HG03378 (cell line): ENCODE results near the gene COL21A1.

ENCODE experiments used
- ATAC-seq: cut with Tn5 transposase; IDR thresholded peaks from one replicate; pipeline ENCODE4 v1.9.1; 2021; ENCODE audit warnings: mild to moderate bottlenecking, moderate library complexity; ENCODE audit not compliant: unreplicated experiment

Gene COL21A1

DNA sequence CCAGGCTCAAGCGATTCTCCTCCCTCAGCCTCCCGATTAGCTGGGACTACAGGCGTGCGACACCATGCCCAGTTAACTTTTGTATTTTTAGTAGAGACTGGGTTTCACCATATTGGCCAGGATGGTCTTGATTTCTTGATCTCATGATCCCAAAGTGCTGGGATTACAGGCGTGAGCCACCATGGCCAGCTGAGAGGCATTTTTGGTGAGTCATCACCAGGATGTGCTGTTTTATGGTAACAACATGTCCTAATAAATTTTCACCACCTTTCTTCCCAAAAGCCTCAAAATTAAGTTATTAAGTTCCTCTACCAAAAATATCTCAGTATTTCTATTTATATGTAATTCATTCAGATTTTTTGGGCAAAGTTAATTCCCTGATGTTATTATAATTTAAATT lies 53.5 kb downstream of the COL21A1 start:
- ATAC-seq = no peak

DNA sequence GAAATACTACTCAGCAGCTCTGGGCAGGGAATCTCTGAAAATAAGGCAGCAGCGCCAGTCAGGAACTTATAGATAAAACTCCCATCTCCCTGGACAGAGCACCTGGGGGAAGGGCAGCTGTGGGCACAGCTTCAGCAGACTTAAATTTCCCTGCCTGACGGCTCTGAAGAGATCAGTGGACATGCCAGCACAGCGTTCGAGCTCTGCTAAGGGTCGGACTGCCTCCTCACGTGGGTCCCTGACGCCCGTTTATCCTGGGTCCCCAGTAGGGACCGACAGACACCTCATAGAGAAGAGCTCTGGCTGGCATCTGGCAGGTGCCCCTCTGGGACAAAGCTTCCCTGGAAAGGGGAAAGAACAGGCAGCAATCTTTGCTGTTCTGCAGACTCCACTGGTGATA lies 59.0 kb downstream of the COL21A1 start:
- no peak for ATAC-seq

DNA sequence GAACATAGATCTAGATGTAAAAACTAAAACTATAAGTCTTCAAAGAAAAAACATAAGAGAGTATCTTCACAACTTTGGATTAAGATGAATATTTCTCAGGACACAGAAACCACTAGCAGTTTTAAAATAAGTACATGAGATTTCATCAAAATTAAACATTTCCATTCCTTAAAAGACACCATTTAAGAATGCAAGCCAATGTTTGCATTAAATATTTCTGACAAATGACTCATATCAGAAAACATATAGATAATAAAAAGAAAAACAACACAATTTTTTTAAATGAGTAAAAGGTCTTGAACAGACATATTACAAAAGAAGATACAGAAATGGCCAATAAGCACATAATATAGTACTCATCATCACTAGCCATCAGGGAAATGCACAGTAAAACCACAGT lies 59.7 kb downstream of the COL21A1 start:
- no peak for ATAC-seq

DNA sequence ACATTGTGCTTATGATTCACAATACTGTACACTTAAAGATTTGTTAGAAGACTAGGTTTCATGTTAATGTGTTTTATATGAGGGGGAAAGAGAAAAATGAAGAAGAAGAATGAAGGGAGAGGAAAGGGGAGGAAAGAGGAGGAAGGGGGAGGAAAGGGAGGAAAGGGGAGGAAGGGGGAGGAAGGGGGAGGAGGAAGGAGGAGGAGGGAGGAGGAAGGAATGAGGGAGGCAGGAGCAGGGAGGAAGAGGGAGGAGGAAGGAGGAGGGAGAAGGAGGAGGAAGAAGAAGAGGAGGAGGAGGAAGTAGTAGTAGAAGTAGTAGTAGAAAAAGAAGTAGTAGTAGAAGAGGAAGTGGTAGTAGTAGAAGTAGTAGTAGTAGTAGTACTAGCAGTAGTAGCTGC lies 70.6 kb downstream of the COL21A1 start:
- no peak for ATAC-seq

DNA sequence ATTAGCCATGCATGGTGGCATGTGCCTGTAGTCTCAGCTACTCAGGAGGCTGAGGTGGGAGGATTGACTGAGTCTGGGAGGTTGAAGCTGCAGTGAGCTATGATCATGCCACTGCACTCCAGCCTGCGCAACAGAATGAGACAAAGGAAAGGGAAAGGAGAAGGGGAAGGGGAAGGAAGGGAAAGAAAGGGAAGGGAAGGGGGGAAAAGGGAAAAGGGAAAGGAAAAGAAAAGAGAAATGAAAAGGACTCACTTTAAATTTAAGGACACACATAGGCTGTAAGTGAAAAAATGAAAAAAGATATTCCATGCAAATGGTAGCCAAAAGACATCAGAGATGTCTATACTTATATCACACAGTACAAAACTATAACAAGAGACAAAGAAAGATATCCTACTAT lies 74.2 kb downstream of the COL21A1 start:
- ATAC-seq = no peak

DNA sequence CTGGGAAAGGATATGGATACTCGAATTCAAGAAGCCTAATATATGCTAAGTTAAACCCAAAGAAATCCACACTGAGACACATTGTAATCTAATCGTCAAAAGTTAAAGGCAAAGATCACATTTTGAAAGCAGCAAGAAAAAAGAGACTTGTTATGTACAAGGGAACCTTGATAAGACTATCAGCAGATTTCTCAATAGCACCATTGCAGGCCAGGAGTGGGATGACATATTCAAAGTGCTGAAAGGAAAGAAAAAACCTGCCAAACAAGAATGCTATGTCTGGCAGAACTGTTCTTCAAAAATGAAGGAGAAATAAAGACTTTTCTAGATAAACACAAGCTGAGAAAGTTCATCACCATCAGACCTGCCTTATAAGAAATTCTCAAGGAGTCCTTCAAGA lies 75.2 kb downstream of the COL21A1 start:
- no peak for ATAC-seq

DNA sequence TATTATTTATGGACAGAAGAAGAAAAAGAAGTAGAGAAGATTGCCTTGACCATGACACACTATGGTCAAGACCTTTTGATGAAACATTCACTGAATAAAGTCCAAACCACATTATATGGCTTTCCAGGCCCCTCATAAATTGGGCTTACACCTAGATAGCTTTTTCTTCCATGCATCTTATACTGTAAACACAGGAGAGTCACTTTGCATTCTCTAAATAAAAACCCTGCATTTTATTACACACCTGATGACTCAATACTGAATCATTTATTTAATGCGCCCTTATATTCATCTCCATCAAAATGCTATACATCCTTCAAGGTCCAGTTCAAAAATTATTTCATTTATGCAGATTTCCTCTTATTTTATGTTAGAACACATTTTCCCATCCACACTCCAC lies 78.0 kb downstream of the COL21A1 start:
- no peak for ATAC-seq

DNA sequence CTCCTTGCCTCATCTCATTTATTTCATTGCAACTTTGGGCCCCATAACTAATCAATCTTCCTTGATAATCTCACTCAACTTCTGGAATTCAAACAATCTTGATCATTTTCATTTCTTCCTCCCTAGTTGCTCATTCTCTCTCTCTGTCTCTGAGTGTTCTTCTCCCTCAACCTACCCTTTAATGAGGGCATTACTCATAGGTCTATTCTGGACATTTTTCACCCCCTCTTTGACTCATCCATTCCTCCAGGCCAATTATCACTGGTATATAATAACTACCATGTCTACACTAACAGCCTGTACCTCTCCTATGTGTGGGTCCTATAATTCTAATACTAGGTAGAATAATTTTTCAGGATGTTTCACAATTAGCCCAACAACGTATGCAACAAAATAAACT lies 78.8 kb downstream of the COL21A1 start:
- no peak for ATAC-seq

DNA sequence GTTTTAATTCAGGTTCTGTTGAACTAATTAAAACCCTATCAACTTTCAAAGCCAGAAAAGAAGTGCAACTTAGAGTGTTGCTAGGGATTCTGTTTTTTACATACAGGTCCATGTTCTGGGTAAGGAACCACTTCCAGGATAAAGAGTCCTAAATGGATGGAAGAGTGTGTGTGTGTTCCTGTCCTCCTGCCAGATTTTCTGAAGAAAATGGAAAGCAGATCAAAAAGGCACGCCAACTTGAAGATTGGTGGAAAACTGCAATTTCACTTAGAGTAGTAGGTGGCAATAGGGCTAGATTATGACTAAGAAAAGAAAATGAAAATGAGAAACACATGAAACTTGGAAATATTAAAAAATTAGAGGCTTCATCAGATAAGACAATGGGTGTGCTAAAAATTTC lies 85.3 kb downstream of the COL21A1 start:
- ATAC-seq = no peak

DNA sequence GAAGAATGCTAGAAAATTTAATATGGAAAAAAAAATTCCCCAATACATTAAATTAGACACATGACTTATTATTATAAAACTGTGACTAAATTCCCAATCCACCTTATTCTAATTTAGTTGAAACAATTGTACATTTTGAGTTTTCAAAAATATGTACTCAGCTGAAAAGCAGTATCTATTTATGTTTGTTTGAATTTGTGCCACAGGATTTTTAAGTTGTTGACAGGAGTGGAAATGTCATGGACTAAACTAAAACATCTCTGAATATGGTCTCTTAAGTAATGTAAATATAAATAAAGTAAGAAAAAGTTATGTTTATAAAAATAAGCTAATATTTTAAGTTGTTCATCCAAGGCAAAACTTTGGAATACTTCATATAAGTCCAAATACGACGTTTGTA lies 86.9 kb downstream of the COL21A1 start:
- ATAC-seq = no peak

DNA sequence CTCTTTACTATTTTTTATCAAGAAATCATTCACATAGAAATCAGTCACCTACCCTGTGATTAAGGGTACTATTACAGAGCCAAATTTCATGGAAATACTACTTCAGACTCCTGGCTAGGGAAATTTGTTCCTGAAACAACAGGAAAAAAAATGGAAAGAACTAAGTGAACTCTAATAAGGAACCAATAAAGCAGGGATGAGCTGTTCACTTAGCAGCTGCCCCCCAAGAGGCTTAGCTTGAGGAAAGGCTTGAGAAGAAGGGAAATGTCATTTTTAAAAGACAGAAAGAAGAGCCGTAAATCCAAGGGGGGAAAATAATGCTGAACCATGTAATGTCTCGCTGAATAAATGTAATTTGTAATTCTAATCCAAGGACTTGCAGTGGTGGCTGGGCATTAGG lies 88.8 kb downstream of the COL21A1 start:
- ATAC-seq = no peak

DNA sequence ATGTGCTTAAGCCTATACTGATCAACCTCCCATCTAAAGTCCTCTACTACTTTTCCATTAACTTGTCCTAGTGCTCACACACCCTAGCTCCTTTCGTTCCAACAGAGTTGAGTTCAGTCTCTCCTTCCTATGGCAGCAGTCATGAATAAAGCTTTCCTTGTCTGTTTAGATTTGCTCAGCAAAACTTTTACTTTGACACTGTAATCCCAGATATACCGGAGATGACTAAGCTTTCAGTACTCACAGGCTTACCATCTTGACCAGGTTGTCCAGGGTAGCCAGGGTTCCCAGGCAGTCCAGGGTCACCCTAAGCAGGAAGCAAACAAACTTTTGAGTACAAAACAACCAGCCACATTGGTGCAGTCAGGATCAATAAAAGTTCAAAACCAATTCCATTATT lies 90.7 kb downstream of the COL21A1 start:
- no peak for ATAC-seq

DNA sequence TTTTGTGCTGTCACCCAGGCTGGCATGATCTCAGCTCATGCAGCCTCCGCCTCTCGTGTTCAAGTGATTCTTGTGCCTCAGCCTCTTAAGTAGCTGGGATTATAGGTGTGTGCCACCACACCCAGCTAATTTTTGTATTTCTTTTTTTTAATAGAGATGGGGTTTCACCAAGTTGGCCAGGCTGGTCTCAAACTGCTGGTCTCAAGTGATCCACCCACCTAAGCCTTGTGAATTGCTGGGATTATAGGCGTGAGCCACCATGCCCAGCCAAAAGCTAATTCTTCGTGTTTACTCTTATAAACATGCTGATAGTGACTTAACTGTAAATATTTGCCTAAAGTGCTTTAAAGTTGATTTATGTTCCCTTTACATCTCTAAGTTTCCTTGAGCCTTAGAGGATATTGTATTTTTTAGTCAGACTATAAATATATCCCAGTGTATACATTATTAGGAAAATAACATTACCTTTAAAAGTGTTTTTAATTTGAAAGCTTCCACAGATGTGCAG lies 91.7 kb downstream of the COL21A1 start:
- ATAC-seq = no peak

DNA sequence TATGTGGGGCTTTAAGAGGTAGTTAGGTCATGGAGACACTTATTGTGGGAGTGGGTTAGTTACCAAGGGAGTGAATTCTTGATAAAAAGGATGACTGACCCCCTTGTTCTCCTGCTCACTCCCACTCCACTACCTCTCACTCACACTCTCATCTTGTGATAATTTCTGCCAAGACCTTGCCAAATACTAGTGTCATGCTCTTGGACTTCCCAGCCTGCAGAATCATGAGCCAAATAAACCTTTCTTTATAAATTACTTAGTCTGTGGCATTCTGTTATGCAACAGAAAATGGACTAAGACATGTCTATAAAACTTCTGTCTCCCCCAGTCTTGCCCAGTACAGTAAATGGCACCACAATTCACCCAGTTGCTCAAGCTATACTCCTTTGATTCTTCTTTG lies 93.3 kb downstream of the COL21A1 start:
- ATAC-seq = no peak

DNA sequence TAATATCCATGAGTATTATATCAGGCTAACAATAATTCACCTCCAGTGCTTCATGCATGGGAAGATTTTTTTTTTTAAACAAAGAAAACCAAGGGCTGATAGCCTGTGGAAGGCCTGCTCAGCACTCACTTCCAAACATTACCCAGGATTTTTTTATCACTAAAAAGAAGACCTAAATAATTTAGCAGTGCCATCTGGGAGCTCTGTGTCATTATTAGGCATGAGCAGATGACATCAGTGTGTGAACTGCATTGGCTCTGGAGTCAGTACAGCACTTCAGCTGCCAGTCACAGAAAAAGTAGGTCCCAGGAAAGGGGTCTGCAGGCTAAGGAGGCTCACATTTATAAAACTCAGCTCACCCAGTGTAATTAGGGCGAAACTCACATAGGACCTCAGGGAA lies 94.8 kb downstream of the COL21A1 start:
- ATAC-seq = no peak

DNA sequence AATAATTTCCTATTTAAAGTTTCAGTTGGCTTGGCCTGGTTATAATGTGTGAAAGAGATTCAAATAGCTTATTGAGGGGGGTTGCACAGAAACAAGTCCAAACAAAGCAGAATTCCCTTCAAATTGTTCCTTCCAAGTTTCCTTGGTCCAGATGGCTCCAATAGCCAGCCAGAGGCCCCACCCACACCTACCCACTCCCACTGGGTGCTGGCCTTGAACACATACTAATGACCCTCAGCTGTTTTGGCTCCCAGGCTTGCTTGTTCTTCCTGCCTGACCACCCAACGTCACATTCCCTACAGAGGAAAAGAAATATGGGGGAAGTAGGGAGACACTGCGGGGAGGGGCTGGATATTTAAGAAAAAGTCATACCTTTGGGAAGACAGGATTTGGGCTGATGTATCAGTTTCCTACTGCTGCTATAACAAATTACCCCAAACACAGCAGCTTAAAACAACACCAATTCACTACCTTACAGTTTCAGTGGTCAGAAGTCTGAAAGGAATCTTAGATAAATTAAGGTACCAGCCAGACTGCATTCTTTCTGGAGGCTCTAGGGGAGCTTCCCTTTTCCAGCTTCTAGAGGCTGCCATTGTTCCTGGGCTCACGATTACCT lies 95.7 kb downstream of the COL21A1 start:
- ATAC-seq = no peak

DNA sequence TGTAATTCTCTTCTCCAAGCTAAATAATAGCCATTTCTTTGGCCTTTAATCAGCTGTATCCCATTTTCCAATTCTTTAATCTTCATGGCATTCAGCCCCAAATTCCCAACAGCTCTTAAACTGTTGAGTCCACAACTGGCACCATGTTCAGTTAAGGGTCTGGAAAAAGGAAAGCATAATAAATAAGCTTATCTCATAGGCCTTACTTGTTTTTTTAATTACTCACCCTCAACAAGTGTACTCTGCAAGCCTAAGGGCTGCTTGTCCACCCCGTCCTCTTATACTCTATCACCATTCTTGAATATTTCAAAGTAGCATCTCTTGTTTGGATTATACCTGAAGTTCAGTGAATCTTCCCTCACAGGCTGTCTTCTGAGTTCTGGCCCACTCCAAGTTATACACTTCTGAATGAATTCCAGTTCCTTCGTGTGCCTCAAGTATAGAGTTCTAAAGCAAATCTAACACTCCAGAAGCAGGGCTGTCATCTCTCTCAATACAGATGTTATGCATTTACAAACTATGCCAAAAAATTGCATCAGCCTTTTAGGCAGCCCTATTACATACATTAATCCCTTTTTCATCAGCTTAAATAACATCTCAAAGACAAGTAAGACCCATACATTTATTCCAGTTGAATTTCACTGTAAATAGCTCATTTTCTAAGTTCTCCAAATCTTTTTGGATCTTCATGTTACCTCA lies 98.7 kb downstream of the COL21A1 start:
- no peak for ATAC-seq

DNA sequence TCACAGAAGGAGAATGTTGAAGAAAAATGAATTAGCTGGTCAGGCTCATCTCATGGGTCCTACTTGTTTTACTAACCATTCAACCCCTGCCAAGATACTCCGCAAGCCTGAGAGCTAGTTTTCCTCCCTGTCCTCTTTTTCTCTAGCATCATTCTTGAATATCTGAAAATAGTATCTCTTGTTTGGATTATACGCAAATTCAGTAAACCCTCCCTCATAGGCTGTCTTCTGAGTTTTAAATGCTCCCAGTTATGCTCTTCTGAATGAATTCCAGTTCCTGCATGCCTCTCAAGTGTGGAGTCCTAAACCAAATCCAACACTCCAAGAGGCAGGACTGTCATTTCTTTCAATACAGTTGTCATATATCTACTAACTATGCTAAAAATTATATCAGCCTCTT lies 99.6 kb downstream of the COL21A1 start:
- ATAC-seq = no peak

DNA sequence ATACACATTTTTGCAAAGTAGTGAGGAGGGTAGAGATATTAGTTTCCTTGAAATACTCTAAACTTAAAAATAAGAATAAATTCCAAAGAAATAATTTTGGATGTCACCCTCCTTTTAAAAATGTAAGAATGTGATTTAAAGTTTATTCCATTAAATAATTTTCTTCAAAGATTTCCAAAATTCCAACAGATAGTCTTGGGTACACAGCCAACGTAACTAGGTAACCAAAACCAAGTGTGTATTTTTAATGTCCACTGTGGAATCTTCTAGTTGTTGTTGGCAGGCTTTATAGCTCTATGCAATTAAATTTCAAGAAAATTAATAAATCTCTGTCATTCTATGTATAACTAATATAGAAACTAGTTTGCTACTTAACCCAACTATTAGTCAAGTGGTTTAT lies 101.3 kb downstream of the COL21A1 start:
- ATAC-seq = no peak

DNA sequence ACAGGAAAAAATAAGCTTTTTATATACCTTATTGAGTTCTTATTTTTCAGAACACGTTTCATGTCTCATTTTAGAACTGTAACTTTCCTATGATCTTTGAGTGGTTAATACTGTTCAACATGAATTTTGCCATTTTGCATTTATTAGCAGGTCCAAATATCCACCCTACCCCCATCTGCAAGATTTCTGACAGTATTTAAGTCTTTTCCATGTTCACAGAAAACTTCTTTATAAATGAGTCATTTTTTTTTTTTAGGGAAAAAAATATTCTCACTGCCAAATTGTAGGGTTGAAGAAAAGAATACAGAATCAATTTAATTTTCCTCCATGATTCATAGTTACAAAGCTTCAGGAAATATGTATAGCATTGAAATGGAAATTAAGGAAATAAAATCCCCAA lies 101.8 kb downstream of the COL21A1 start:
- ATAC-seq = no peak

DNA sequence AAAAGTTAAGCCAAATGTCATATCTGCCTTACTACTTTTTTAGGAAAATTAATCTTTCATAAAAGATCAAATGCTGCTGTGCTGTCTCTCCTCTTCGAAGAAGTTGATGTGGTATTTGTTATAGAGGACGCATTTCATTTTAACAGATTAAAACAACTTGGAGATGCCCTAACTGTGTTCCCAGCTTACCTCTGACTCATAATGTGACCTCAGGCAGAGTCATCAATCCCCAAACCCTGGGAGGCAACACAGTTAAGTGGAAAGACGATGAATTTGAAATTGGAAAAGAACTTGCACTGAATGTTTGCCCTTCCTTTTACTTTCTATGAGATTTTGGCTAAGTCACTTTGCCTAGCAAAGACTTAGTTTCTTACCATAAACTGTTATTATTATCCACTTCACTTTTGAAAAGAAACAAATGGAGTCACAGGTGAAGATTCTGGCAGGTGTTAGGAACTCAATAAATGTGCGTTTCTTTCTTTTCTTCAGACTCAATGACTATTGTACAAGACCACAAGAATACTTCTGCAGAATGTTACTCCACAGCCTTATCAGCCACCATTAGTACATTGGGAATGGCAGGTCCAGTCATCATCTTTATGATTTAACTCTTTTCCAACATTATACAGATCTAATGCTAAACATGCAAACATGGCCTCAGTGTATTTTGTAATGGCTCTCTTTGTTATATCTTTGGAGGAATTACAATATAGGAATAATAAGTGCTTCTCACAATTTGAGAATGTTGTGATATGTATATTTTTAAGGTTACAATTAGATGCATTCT lies 102.6 kb downstream of the COL21A1 start:
- ATAC-seq = no peak

DNA sequence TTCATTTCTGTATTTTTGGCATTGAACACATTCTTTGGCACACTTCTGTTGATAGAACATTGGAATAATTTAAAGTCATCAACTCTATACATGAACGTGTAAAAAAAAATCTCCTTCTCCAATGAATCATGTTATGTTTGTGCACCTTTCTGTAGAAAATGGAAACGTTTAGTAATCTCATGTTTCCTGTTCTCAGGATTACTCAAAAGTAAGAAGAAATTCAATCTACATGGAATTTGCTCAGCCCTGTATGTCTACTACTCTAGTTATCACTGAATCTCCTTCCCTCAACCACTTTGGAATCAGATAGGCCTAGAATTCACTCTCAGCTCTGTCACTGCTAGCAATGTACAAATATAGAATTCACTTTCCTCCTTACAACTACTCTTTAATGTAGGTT lies 103.6 kb downstream of the COL21A1 start:
- ATAC-seq = no peak
